Sigmoid colon (tissue), 4 donors: ENCODE results near the gene MAP4K1.

Experiments
- EP300 ChIP-seq, 4 donors: sonication (generic); formaldehyde crosslinking; IDR thresholded peaks; one replicate each; pipeline ENCODE4 v1.6.1; 2017; ENCODE audit warnings: antibody characterized with exemption in 4 of 4
- POLR2A ChIP-seq, 2 donors: fragments of 450-650 bp; IDR thresholded peaks; one replicate each; pipeline ENCODE4 v1.6.1; 2016; ENCODE audit warnings: antibody characterized with exemption in 2 of 2, mild to moderate bottlenecking in 2 of 2, moderate library complexity in 2 of 2
- POLR2AphosphoS5 ChIP-seq, 4 donors: sonication (generic); formaldehyde crosslinking; IDR thresholded peaks; one replicate each; pipeline ENCODE4 v1.6.1; 2017; ENCODE audit warnings: antibody characterized with exemption in 4 of 4
- TF ChIP-seq, protein P1 (sequence below), 4 experiments: fragments of 450-650 bp in 3 of 4; fragments of 200-600 bp in 1 of 4; IDR thresholded peaks; one replicate each; pipeline ENCODE4 v1.5.1; 2016 to 2019; ENCODE audit warnings: antibody characterized with exemption in 4 of 4, mild to moderate bottlenecking in 3 of 4, moderate library complexity in 2 of 4

- TF ChIP-seq POLR2A (IDR thresholded peaks at IDR 0.05) (no peak), POLR2AphosphoS5 (IDR thresholded peaks at IDR 0.05) (no peak), EP300 (IDR thresholded peaks at IDR 0.05) (no peak)
- TF ChIP-seq, protein P1, sequence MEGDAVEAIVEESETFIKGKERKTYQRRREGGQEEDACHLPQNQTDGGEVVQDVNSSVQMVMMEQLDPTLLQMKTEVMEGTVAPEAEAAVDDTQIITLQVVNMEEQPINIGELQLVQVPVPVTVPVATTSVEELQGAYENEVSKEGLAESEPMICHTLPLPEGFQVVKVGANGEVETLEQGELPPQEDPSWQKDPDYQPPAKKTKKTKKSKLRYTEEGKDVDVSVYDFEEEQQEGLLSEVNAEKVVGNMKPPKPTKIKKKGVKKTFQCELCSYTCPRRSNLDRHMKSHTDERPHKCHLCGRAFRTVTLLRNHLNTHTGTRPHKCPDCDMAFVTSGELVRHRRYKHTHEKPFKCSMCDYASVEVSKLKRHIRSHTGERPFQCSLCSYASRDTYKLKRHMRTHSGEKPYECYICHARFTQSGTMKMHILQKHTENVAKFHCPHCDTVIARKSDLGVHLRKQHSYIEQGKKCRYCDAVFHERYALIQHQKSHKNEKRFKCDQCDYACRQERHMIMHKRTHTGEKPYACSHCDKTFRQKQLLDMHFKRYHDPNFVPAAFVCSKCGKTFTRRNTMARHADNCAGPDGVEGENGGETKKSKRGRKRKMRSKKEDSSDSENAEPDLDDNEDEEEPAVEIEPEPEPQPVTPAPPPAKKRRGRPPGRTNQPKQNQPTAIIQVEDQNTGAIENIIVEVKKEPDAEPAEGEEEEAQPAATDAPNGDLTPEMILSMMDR (IDR thresholded peaks at IDR 0.05) = no peak
Observed at GRCh38 chr19:38624822-38625221, 7.1 kb upstream of the MAP4K1 start.
